Measurements from ENCODE around the gene EID3.
"Not testable (repeated sequence)": the region's sequence is repeated elsewhere in the genome, so short reads cannot be mapped to it uniquely, and the experiment has no call there.

Gene EID3

GRCh38 chr12:104314242-104314614 lies 10.7 kb downstream of the EID3 start:
- DNase-seq: no peak

- DNase-seq: no peak
Observed at GRCh38 chr12:104315326-104316224, 12.0 kb downstream of the EID3 start.

GRCh38 chr12:104316936-104317335 lies 13.4 kb downstream of the EID3 start:
- no peak for DNase-seq

DNA sequence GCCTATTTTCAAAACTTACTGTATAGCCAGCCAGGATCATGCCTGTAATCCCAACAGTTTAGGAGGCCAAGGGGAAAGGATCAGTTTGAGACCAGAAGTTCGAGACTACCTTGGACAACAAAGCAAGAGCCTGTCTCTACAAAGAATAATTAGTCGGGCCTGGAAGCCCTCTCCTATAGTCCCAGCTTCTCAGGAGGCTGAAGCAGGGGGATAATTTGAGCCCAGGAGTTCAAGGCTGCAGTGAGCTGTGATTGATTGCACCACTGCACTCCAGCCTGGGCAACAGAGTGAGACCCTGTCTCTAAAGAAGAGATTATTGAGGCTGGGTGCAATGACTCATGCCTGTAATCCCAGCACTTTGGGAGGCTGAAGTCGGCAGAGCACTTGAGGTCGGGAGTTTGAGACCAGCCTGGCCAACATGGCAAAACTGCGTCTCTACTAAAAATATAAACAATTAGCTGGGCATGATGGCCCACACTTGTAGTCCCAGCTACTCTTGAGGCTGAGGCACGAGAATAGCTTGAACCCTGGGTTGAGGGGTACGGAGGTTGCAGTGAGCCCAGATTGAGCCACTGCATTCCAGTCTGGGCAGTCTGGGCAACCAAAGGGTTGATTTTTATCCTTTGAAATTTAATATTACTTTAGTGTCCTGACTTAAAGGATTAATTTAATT lies 14.1 kb downstream of the EID3 start:
- no peak for DNase-seq

GRCh38 chr12:104319028-104319427 lies 15.5 kb downstream of the EID3 start:
- DNase-seq: no peak

GRCh38 chr12:104319918-104320626 lies 16.5 kb downstream of the EID3 start:
- DNase-seq: no peak

DNA sequence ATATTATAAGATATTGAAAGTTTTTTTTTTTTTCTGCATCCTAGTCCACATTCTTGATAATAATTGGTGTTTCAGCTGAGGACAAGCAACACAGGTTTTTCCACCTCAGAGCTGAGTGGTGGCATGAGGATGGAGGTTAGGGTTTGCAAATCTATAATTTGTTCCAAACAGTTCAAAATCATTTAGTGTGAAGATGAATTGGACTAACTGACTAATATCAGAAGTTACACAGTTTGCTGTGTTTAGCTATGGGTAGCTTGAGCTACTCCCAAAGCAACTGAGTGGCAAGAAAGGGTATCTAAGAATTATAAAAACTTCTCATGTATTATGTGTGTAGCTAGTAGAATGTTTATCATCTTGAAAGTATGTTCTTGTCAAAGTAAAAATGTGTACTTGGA lies 17.1 kb downstream of the EID3 start:
- DNase-seq: no peak

- no peak for DNase-seq
Observed at GRCh38 chr12:104321949-104322348, 18.4 kb downstream of the EID3 start.

GRCh38 chr12:104322533-104322932 lies 19.0 kb downstream of the EID3 start:
- not testable (repeated sequence) for DNase-seq

- DNase-seq: no peak
Observed at GRCh38 chr12:104323899-104324298, 20.4 kb downstream of the EID3 start.

DNA sequence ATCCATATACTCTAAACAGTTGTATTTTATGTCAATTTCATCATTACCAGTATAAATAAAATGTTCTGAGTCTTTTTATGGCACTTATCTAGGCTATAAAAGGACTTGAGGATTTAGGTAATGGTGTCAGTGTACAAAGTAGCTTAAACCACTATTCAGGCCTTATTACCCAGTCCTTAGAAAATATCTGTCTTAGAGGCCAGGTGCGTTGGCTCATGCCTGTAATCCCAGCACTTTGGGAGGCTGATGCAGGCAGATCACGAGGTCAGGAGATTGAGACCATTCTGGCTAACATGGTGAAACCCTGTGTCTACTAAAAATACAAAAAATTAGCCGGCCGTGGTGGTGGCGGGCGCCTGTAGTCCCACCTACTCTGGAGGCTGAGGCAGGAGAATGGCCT lies 24.7 kb downstream of the EID3 start:
- not testable (repeated sequence) for DNase-seq

- no peak for DNase-seq
Observed at GRCh38 chr12:104328790-104329189, 25.3 kb downstream of the EID3 start.

- DNase-seq: no peak
Observed at GRCh38 chr12:104329707-104330532, 26.4 kb downstream of the EID3 start.

DNA sequence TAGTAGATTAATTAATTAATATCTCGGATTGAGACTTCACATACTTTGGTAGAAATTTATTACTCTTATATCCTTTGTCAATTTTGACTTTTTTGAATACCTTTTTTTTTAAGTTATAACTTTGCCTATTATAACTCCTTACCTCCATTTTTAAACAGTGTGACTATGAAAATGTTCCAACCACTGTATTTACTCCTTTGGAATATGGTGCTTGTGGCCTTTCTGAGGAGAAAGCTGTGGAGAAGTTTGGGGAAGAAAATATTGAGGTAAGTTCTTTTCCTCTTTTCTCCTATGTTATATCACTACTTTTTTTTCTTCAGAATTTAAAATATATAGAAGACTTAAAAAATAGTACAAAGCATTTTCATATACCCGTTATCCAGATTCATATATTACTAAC lies 27.8 kb downstream of the EID3 start:
- DNase-seq: no peak

GRCh38 chr12:104332273-104332672 lies 28.7 kb downstream of the EID3 start:
- DNase-seq: not testable (repeated sequence)

GRCh38 chr12:104333692-104334255 lies 30.2 kb downstream of the EID3 start:
- no peak for DNase-seq

- no peak for DNase-seq
Observed at GRCh38 chr12:104334581-104334980, 31.0 kb downstream of the EID3 start.

DNA sequence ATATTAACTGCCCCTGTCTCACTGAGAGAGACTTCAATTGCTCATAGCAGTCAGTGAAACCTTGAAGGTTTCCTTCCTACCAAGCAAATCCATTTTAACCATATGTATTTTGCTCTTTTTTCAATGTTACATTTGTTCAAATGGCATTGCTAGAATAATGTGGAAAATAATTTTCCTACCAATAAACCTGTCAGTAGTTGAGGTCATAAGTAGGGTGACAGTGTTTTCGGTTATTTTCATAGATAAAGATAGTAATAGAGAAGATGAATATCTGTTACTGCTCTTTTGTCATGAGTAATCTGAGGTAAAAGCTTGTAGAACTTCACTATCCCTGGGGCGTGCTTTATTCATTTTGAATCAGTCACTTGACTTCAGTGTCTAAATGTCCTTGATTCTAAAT lies 32.6 kb downstream of the EID3 start:
- DNase-seq: no peak

GRCh38 chr12:104337030-104337558 lies 33.6 kb downstream of the EID3 start:
- no peak for DNase-seq

DNA sequence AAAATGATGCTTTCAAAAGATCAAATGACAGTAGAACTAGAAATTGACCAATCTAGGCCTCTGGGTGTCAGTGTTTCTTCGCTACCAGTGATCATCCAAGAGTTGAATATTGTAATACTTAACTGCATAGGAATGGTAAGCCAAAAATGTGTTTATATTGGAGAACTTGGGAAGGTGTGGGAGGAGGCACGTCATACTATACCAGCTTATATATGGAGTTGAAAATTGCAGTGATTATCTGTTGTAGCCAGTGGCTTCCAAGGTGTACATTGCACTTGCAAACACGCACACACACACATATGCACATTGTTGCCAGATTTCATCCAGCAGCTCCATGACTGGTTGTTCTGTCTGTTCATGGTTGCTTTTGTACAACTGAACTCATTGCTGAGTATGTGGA lies 36.1 kb downstream of the EID3 start:
- DNase-seq: no peak

- no peak for DNase-seq
Observed at GRCh38 chr12:104340177-104340576, 36.6 kb downstream of the EID3 start.

- DNase-seq: no peak
Observed at GRCh38 chr12:104340925-104341611, 37.5 kb downstream of the EID3 start.
